Mucosa of rectum (tissue), 2 donors: Measurements from ENCODE around the gene EPHA4.

ENCODE experiments used
- H3K27ac ChIP-seq, 2 donors: one replicate each; pipeline ENCODE4 v1.7.0; 2013; ENCODE audit warnings: inconsistent platforms in 2 of 2, low read depth in 2 of 2, low read length in 2 of 2
- H3K27me3 ChIP-seq, 2 donors: one replicate each; pipeline ENCODE4 v1.7.0; 2013; ENCODE audit warnings: low read length in 2 of 2; ENCODE audit not compliant: control insufficient read depth in 2 of 2, insufficient read depth in 2 of 2
- H3K36me3 ChIP-seq, 2 donors: one replicate each; pipeline ENCODE4 v1.7.0; 2013; ENCODE audit warnings: low read length in 2 of 2; ENCODE audit not compliant: control insufficient read depth in 2 of 2, insufficient read depth in 2 of 2
- H3K4me1 ChIP-seq, 2 donors: one replicate each; pipeline ENCODE4 v1.7.0; 2013; ENCODE audit warnings: low read length in 2 of 2, mild to moderate bottlenecking in 1 of 2; ENCODE audit not compliant: control insufficient read depth in 2 of 2, insufficient read depth in 2 of 2
- H3K4me3 ChIP-seq, 2 donors: one replicate each; pipeline ENCODE4 v1.7.0; 2013; ENCODE audit warnings: low read length in 2 of 2
- H3K9ac ChIP-seq, 2 donors: one replicate each; pipeline ENCODE4 v1.7.0; 2013; ENCODE audit warnings: low read length in 2 of 2, low read depth in 1 of 2, mild to moderate bottlenecking in 1 of 2
- H3K9me3 ChIP-seq, 2 donors: one replicate each; pipeline ENCODE4 v1.7.0; 2013; ENCODE audit warnings: low read length in 2 of 2; ENCODE audit not compliant: control insufficient read depth in 2 of 2
- donor health status: healthy.
- donor health status: Normal muscosa, but diverticular disease.

Gene EPHA4

DNA sequence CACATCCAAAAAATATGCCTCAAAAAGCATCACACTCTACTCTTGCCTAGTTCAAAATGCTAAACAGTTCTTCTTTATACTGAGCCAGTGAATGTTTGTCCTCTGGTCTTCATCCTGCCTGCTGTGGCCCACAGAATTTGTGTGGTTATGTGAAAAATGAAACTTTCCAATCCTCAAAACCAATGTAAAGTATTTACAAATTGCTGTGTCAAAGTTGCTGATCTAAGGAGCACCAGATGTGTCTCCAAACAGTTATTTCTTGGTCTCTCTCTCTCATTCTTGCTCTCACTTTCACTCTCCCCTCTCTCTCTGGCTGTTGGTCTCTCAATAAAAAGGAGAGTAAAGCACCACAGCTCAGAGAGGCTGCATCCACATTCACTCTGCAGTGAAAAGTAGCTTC lies 23.0 kb downstream of the EPHA4 start:
- H3K9me3 ChIP-seq, result no peaks in the 10 kb centered on the region
- H3K9ac ChIP-seq, result no peak overlapping the region
- peaks cover 0 to 4% of the 10 kb centered on the region in 2 donors for H3K4me1 ChIP-seq
- H3K27ac ChIP-seq, result no peak overlapping the region
- H3K27me3 ChIP-seq, result no peaks in the 10 kb centered on the region
- H3K4me3 ChIP-seq, result no peak overlapping the region
- H3K36me3 ChIP-seq, result no peaks in the 10 kb centered on the region

DNA sequence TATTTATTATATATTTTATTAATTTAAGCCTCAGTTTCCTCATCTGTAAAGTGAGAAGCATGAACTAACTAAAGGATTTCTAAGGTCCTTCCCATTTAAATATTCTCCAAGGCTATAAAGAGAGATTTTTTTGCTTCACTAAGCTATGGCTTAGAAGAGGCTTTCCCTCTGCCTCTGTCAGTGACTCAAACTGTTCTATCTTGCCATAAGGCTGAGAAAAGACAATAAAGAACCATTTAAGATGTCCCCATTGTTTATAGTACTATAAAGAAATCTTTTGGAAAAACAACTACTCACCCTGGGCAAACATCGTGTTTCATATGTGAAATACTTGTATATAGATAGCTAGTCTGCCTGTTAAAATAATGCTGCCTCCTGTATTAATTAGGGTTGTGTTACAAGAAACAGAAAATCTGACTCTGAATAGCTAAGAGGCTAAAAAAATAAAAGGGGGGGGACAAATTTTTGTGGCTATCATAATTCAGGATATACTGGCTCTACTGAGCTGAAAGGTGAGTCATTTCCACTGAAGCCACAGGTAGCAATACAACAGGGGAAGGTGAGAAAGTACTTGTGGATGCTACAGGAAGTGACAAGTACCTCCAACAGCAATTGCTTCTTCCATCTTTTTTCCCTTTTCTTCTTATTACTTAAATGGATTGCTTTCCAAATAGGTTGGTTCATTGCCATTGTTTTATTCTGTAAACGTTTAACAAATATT lies 25.4 kb downstream of the EPHA4 start:
- no peak overlapping the region for H3K4me3 ChIP-seq
- no peak overlapping the region for H3K27ac ChIP-seq
- H3K36me3 ChIP-seq, result no peaks in the 10 kb centered on the region
- H3K4me1 ChIP-seq, result peaks cover 0 to 4% of the 10 kb centered on the region in 2 donors
- no peak overlapping the region for H3K9ac ChIP-seq
- no peaks in the 10 kb centered on the region for H3K27me3 ChIP-seq
- H3K9me3 ChIP-seq, result no peaks in the 10 kb centered on the region

DNA sequence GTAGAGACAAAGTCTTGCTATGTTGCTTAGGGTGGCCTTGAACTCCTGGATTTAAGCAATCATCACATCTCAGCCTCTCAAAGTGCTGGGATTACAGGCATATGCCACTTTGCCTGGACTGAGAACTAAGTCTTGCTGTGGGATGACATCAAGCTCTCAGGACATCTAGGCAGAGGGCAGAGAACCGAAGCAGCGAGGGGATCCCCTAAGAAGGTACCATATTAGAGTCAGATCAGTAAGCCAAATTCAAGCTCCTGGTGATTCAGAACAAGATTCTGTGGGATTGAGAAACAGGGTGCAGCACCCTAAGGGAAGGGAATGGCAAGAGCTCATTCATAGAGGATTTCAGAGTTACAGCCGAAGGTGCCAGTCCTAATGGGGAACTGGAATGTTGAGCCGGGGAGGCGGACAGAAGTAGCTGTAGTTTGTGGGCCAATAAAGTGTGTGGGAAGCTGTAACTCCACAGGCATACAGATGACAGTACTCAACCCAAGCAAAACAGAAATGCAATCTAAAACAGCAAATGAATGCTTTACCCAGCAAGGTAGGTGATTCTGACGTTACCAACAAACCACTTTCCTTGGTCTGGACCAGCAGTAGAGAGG lies 30.9 kb downstream of the EPHA4 start:
- Histone ChIP-seq H3K27me3 (no peaks in the 10 kb centered on the region), H3K9me3 (no peaks in the 10 kb centered on the region), H3K4me1 (no peaks in the 10 kb centered on the region), H3K36me3 (no peaks in the 10 kb centered on the region), H3K27ac (no peak overlapping the region), H3K4me3 (no peak overlapping the region), H3K9ac (no peak overlapping the region)

DNA sequence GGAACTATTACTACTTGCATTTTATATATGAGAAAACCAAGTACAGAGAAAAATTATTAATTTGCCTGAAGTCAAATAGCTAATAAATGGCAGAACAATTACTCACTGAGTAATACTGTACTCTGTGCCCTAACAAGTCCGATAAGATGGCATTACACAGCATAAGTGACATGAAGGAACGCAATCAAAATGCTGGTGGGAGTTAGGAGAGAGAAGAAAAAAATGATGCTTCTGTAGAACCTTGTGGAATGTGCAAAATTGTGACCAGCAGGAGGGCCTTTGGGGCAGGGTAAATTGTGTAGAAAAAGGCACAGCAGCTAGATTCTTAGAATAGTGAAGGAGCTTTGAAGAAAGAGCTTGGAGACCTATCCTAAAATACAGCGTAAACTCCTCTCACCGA lies 32.9 kb downstream of the EPHA4 start:
- Histone ChIP-seq H3K9ac (no peak overlapping the region), H3K9me3 (no peaks in the 10 kb centered on the region), H3K4me3 (no peak overlapping the region), H3K27me3 (no peaks in the 10 kb centered on the region), H3K27ac (no peak overlapping the region), H3K4me1 (no peaks in the 10 kb centered on the region), H3K36me3 (no peaks in the 10 kb centered on the region)

DNA sequence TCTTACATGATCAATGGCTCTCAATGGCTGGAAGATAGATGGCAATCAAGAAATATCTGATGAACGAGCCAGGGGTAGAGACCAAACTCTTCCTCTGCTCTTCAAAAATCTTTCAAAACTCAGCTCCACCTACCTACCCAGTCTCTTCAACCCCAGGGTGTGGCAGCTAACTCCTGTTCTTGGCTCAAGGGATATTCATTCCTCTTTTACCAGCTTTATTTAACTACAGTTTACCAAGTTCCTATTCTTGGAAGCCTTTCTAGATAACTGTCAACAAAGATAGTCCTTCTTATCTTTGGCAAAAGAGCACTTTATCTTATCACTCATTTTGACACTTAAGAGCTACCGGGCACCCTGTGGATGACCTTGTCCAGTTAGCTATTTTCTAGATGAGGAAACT lies 36.3 kb downstream of the EPHA4 start:
- Histone ChIP-seq H3K36me3 (no peaks in the 10 kb centered on the region), H3K27me3 (no peaks in the 10 kb centered on the region), H3K4me3 (no peak overlapping the region), H3K27ac (no peak overlapping the region), H3K9me3 (no peaks in the 10 kb centered on the region), H3K4me1 (peaks cover 4 to 6% of the 10 kb centered on the region in 2 donors), H3K9ac (no peak overlapping the region)

DNA sequence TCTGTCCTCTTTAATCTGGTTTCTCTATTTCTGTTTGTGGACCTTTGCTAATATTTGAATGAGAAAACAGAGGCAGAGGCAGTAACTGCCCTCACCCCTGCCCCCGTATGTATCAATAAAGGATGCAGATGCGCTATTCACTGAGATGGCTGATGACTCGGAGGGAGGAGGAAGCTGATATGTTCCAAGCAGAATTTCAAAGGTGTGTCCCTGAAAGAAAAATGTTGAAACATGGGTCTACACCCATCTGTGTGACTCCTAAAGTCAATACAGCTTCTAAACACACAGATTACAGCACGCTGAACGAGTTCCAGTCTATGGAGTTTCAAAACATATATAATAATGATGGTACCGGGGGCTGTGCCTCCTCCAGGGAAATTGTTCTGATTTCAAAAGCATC lies 38.8 kb downstream of the EPHA4 start:
- H3K27ac ChIP-seq, result no peak overlapping the region

DNA sequence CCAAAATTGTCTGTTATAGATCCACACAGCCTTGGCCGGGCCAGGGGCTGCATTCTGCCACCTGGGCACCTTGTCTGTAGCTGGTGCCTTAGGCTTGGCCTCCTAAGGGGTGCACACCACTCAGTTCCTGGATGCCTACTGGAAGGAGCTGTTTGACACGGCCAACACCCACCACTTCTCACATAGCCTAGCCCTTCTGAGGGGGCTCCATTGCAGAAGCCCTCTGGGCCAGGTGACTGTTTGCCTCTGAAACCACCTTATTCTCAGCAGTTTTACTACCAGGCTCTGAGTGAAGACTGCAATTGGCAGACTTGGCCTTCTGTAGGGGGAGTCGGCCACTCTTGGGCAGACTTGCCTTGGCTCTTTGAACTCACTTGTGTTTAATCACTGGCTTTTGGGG lies 39.5 kb downstream of the EPHA4 start:
- Histone ChIP-seq H3K27ac (no peak overlapping the region), H3K4me3 (no peak overlapping the region), H3K36me3 (no peaks in the 10 kb centered on the region), H3K9ac (no peak overlapping the region), H3K4me1 (peaks cover 13 to 34% of the 10 kb centered on the region in 2 donors), H3K9me3 (no peaks in the 10 kb centered on the region), H3K27me3 (no peaks in the 10 kb centered on the region)

More for the DNA sequence above, 38.8 kb downstream of the EPHA4 start:
- H3K27me3 ChIP-seq, result no peaks in the 10 kb centered on the region
- no peak overlapping the region for H3K4me3 ChIP-seq
- peaks cover 13 to 28% of the 10 kb centered on the region in 2 donors for H3K4me1 ChIP-seq
- no peaks in the 10 kb centered on the region for H3K36me3 ChIP-seq
- H3K9ac ChIP-seq, result no peak overlapping the region
- no peaks in the 10 kb centered on the region for H3K9me3 ChIP-seq

DNA sequence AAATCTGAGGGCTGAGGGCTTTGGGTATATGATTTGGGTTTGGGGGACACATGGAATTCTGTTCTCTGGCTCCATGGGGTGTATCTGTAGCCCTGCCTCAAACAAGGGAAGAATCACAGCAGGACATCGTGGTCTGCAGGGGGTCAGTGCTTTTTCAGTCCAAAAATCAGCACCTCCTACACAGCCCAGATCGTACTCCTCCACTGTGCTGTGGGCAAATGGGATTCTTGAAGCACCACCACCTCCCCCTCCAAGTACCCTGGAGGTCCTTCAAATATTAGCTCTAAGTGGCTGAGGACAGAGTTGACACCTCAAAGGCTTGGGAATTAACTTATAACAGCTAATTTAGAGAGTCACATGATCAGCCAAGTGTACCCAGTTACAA lies 41.5 kb downstream of the EPHA4 start:
- no peak overlapping the region for H3K4me3 ChIP-seq
- H3K9me3 ChIP-seq, result no peaks in the 10 kb centered on the region
- H3K36me3 ChIP-seq, result no peaks in the 10 kb centered on the region
- H3K4me1 ChIP-seq, result peaks cover 20 to 40% of the 10 kb centered on the region in 2 donors
- peak overlapping the region; percentile 20 to 67 for H3K27ac ChIP-seq
- H3K27me3 ChIP-seq, result no peaks in the 10 kb centered on the region
- H3K9ac ChIP-seq, result peak overlapping the region; percentile 12 to 24

DNA sequence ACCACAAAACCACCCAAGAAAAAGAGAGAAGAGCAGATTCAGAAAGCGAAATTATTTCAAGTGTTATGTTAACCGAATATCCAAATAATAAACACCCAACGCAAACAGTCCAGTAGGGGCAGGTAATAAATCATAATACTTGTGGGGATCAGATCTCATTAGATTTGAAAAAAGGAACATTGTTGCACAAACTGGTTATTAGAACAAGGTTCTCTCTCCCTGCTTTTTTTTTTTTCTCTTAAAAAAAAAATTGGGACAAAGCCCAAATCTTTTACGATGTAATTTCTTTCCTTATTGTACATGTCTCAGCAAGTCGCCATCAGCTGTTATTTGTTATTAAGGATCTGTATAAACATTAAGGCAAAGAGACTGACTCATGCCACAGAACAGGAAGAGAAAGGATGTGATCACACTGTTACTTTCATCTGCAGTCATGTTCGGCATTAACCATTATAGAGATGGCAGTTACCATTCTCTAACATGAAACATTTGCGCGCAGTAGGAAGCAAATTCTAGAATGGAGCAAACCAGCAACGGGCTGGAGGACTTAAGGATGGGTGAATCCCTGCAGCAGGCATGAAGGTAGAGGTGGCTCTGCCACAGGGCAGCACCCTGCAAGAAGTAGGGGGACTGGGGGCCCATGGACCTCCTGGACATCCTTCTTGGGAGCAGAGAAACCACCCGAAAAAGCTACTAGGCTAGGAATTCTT lies 42.0 kb downstream of the EPHA4 start:
- H3K9ac ChIP-seq, result peak overlapping the region in 1 of 2 donors; percentile 24
- no peaks in the 10 kb centered on the region for H3K27me3 ChIP-seq
- peaks cover 20 to 40% of the 10 kb centered on the region in 2 donors for H3K4me1 ChIP-seq
- H3K27ac ChIP-seq, result peak overlapping the region; percentile 38 to 67
- H3K4me3 ChIP-seq, result peak overlapping the region in 1 of 2 donors; percentile 15
- no peaks in the 10 kb centered on the region for H3K9me3 ChIP-seq
- H3K36me3 ChIP-seq, result no peaks in the 10 kb centered on the region
